SK-N-SH (cell line): ENCODE measurements around the gene DAB1. TPM values are rescaled to one million over a fixed set of nuclear protein-coding genes. Genes with fewer than 3 reads are reported as not detected.

ENCODE experiments used
- CTCF ChIA-PET: fragments of 300-600, 350-600 bp; formaldehyde crosslinking; extraction: SDS; loops from one replicate; lab custom pipeline; 2021; lab: Yijun Ruan, JAX
- POLR2A ChIA-PET: fragments of 350-600 bp; sonication (Branson Sonifier 250); formaldehyde crosslinking; extraction: SDS; loops from one replicate; lab custom pipeline; 2020; ENCODE audit warnings: antibody characterized with exemption, inconsistent platforms; lab: Yijun Ruan, JAX
- DNase-seq: peaks from one replicate; pipeline ENCODE4 v3.0.0; 2012
- H2AFZ ChIP-seq: fragments of 200-600 bp; sonication (generic); 2 replicates; pipeline ENCODE4 v1.8.1; 2016; ENCODE audit warnings: antibody characterized with exemption, mild to moderate bottlenecking, low read depth
- H3F3A ChIP-seq: fragments of 200-600 bp; sonication (generic); replicated peaks from 2 replicates; pipeline ENCODE3; 2016; ENCODE audit warnings: antibody characterized with exemption, mild to moderate bottlenecking; ENCODE audit not compliant: insufficient read depth
- H3K27ac ChIP-seq, 2 experiments: fragments of 200-500 bp in 1 of 2; fragments of 200-600 bp in 1 of 2; sonication (Bioruptor generic) in 1 of 2; sonication (generic), shearing (Covaris generic) in 1 of 2; 2 replicates each; pipeline versions ENCODE4 v1.5.1 to v1.6.1; 2014 to 2016; ENCODE audit warnings: low read depth in 2 of 2, inconsistent platforms in 1 of 2, low read length in 1 of 2, mild to moderate bottlenecking in 1 of 2, mixed read lengths in 1 of 2
- H3K27me3 ChIP-seq: fragments of 200-600 bp; sonication (generic), shearing (Covaris generic); 2 replicates; pipeline ENCODE4 v1.6.1; 2016; ENCODE audit warnings: mixed run types; ENCODE audit not compliant: insufficient read depth
- H3K36me3 ChIP-seq, 2 experiments: fragments of 200-500 bp in 1 of 2; fragments of 200-600 bp in 1 of 2; sonication (Bioruptor generic) in 1 of 2; sonication (generic) in 1 of 2; replicated peaks in 1 of 2; 2 replicates each; pipeline versions ENCODE3 to v1.5.1; 2014 to 2016; ENCODE audit warnings: low read length in 1 of 2, mild to moderate bottlenecking in 1 of 2; ENCODE audit not compliant: insufficient read depth in 2 of 2, control insufficient read depth in 1 of 2
- H3K4me1 ChIP-seq, 2 experiments: fragments of 200-500 bp in 1 of 2; fragments of 200-600 bp in 1 of 2; sonication (Bioruptor generic) in 1 of 2; sonication (generic), shearing (Covaris generic) in 1 of 2; 2 replicates each; pipeline versions ENCODE4 v1.5.1 to v1.6.1; 2014 to 2016; ENCODE audit warnings: low read depth in 1 of 2, low read length in 1 of 2, mixed run types in 1 of 2; ENCODE audit not compliant: insufficient read depth in 2 of 2, control insufficient read depth in 1 of 2
- H3K4me2 ChIP-seq: fragments of 200-600 bp; sonication (generic), shearing (Covaris generic); 2 replicates; pipeline ENCODE4 v1.6.1; 2017; ENCODE audit warnings: mixed run types
- H3K4me3 ChIP-seq, 2 experiments: fragments of 200-500 bp in 1 of 2; fragments of 200-600 bp in 1 of 2; sonication (Bioruptor generic) in 1 of 2; sonication (generic), shearing (Covaris generic) in 1 of 2; 2 replicates each; pipeline versions ENCODE4 v1.5.1 to v1.8.1; 2014 to 2016; ENCODE audit warnings: low read depth in 2 of 2, inconsistent platforms in 1 of 2, low read length in 1 of 2, mild to moderate bottlenecking in 1 of 2, mixed read lengths in 1 of 2, moderate library complexity in 1 of 2
- H3K79me2 ChIP-seq: fragments of 200-600 bp; sonication (generic); 2 replicates; pipeline ENCODE4 v1.8.1; 2017; ENCODE audit warnings: mild to moderate bottlenecking; ENCODE audit not compliant: insufficient read depth
- H3K9ac ChIP-seq: fragments of 200-600 bp; sonication (generic); 2 replicates; pipeline ENCODE4 v1.6.1; 2017; ENCODE audit warnings: mixed run types
- H3K9me2 ChIP-seq: fragments of 200-600 bp; sonication (generic); 2 replicates; pipeline ENCODE4 v1.6.1; 2017; ENCODE audit warnings: mixed run types
- H3K9me3 ChIP-seq: fragments of 200-600 bp; sonication (generic); 2 replicates; pipeline ENCODE4 v1.6.1; 2017; ENCODE audit warnings: mixed run types, mild to moderate bottlenecking, moderate library complexity
- H4K20me1 ChIP-seq: fragments of 200-600 bp; sonication (generic); 2 replicates; pipeline ENCODE4 v1.6.1; 2017; ENCODE audit warnings: mild to moderate bottlenecking, mixed run types; ENCODE audit not compliant: insufficient read depth
- CTCF ChIP-seq: fragments of 200-600 bp; sonication (generic); IDR thresholded peaks from 2 replicates; pipeline ENCODE4 v1.6.1; 2017; ENCODE audit warnings: antibody characterized with exemption, mild to moderate bottlenecking, moderate library complexity
- ELF1 ChIP-seq: IDR thresholded peaks from 2 replicates; pipeline ENCODE4 v1.4.0; 2012
- FOSL2 ChIP-seq: IDR thresholded peaks from 2 replicates; pipeline ENCODE4 v1.4.0; 2012; ENCODE audit warnings: low read depth, mild to moderate bottlenecking, moderate library complexity, borderline replicate concordance
- FOXM1 ChIP-seq: IDR thresholded peaks from 2 replicates; pipeline ENCODE4 v1.4.0; 2012; ENCODE audit warnings: low read depth, mild to moderate bottlenecking
- GABPA ChIP-seq: IDR thresholded peaks from 2 replicates; pipeline ENCODE4 v1.4.0; 2012; ENCODE audit warnings: low read depth, mild to moderate bottlenecking
- GATA2 ChIP-seq: sonication (generic); formaldehyde crosslinking; IDR thresholded peaks from 2 replicates; pipeline ENCODE4 v1.5.0; 2020; ENCODE audit warnings: mild to moderate bottlenecking, missing genetic modification reagents
- MAX ChIP-seq: IDR thresholded peaks from 2 replicates; pipeline ENCODE4 v1.4.0; 2012; ENCODE audit warnings: low read depth
- NRF1 ChIP-seq: IDR thresholded peaks from 2 replicates; pipeline ENCODE4 v1.6.1; 2012; ENCODE audit warnings: low read depth, mild to moderate bottlenecking, low read length
- POLR2AphosphoS5 ChIP-seq: IDR thresholded peaks from 2 replicates; pipeline ENCODE4 v1.6.1; 2012; ENCODE audit warnings: low read depth, low read length
- REST ChIP-seq: IDR thresholded peaks from 2 replicates; pipeline ENCODE4 v1.6.1; 2012; ENCODE audit warnings: mild to moderate bottlenecking, low read depth, low read length, moderate library complexity
- RXRA ChIP-seq: IDR thresholded peaks from 2 replicates; pipeline ENCODE4 v1.4.0; 2012; ENCODE audit warnings: low read depth, mild to moderate bottlenecking, borderline replicate concordance
- TAF1 ChIP-seq: IDR thresholded peaks from 2 replicates; pipeline ENCODE4 v1.6.1; 2012; ENCODE audit warnings: low read depth, mild to moderate bottlenecking, low read length, moderate library complexity, borderline replicate concordance
- TCF12 ChIP-seq: IDR thresholded peaks from 2 replicates; pipeline ENCODE4 v1.4.0; 2012
- USF1 ChIP-seq: IDR thresholded peaks from 2 replicates; pipeline ENCODE4 v1.4.0; 2012; ENCODE audit warnings: low read depth, borderline replicate concordance
- USF2 ChIP-seq: fragments of 150-350 bp; IDR thresholded peaks from 2 replicates; pipeline ENCODE4 v1.6.1; 2017; ENCODE audit warnings: antibody characterized with exemption, low read length, low read depth, borderline replicate concordance
- WGBS: methylation state at CpG from one replicate; pipeline ENCODE4 v1.1.6; 2017; ENCODE audit warnings: low lambda C conversion rate; 5-methylcytosine and 5-hydroxymethylcytosine counted together
- polyA plus RNA-seq, 3 experiments: library from polyadenylated mRNA; depleted of rRNA; stranded (reverse); fragments of >200 nt; gene quantifications; 2 replicates each; pipeline ENCODE4 v1.2.3, GENCODE V29; 2012
- TF ChIP-seq, protein P1 (sequence below): fragments of 150-350 bp; IDR thresholded peaks from 2 replicates; pipeline ENCODE4 v1.6.1; 2016; ENCODE audit warnings: mild to moderate bottlenecking, low read depth, low read length

The DAB1 gene
- polyA plus RNA-seq, 1 of the 3 experiments (the other 2 are of a cell fraction): 2.9 TPM

- DNase-seq: no peak
- no peak for TF ChIP-seq GABPA
- no peak for TF ChIP-seq FOXM1
- no peak for TF ChIP-seq FOSL2
- no peak for TF ChIP-seq USF1
- no peak for TF ChIP-seq CTCF
- no peak for TF ChIP-seq MAX
- TF ChIP-seq USF2: no peak
- no peak for TF ChIP-seq ELF1
- no peak for TF ChIP-seq TCF12
- no peak for TF ChIP-seq NRF1
- TF ChIP-seq GATA2: no peak
- TF ChIP-seq, protein P1, sequence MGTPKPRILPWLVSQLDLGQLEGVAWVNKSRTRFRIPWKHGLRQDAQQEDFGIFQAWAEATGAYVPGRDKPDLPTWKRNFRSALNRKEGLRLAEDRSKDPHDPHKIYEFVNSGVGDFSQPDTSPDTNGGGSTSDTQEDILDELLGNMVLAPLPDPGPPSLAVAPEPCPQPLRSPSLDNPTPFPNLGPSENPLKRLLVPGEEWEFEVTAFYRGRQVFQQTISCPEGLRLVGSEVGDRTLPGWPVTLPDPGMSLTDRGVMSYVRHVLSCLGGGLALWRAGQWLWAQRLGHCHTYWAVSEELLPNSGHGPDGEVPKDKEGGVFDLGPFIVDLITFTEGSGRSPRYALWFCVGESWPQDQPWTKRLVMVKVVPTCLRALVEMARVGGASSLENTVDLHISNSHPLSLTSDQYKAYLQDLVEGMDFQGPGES: no peak
- TF ChIP-seq RXRA: no peak
- TF ChIP-seq POLR2AphosphoS5: no peak
- no peak for TF ChIP-seq TAF1
- no peak for TF ChIP-seq REST
- no peaks in the 10 kb centered on the region for H3K9me2 ChIP-seq
- no peak overlapping the region for H3K27ac ChIP-seq
- H2AFZ ChIP-seq: no peak overlapping the region
- no peaks in the 10 kb centered on the region for H4K20me1 ChIP-seq
- no peaks in the 10 kb centered on the region for H3F3A ChIP-seq
- no peaks in the 10 kb centered on the region for H3K9me3 ChIP-seq
- no peaks in the 10 kb centered on the region for H3K79me2 ChIP-seq
- H3K36me3 ChIP-seq: no peaks in the 10 kb centered on the region
- H3K4me1 ChIP-seq: no peaks in the 10 kb centered on the region; a peak in 1 of 4 replicates
- WGBS: 64% methylated on average over 3 of the region's 3 CpGs
- no peaks in the 10 kb centered on the region for H3K27me3 ChIP-seq
- POLR2A ChIA-PET: no interaction called here
- CTCF ChIA-PET: no interaction called here
- no peak overlapping the region for H3K4me2 ChIP-seq
- H3K4me3 ChIP-seq: no peak overlapping the region
- no peak overlapping the region for H3K9ac ChIP-seq
Observed at GRCh38 chr1:57380923-57381322, 42.9 kb downstream of the DAB1 start.
